ENCODE results near the gene FLRT2. TPM values are rescaled to one million over a fixed set of nuclear protein-coding genes. Genes with fewer than 3 reads are reported as not detected.

The FLRT2 gene
- total and polyA plus RNA-seq, 3 donors from 2014 or later: 20.1 to 134 (median 34.4) TPM

GRCh38 chr14:85580536-85581140, 50.7 kb downstream of the FLRT2 start:
- peaks cover 12% of the 10 kb centered on the region for H3K4me1 ChIP-seq
- H3K36me3 ChIP-seq (ENCODE audit: low read depth, missing control alignments): no peaks in the 10 kb centered on the region
- H3K27me3 ChIP-seq: no peaks in the 10 kb centered on the region
- no peak overlapping the region for H3K4me3 ChIP-seq
- H3K9me3 ChIP-seq: no peaks in the 10 kb centered on the region
- no peak overlapping the region for H3K27ac ChIP-seq
- DNase-seq: no peak
- intact Hi-C loops (cut with DNase I; ENCODE audit: low total_unique reads): no loop called here
- 68 to 73% methylated on average over 8 of the region's 8 CpGs for WGBS, 2 donors
- TF ChIP-seq POLR2A (IDR thresholded peaks at IDR 0.05) (no peak), CTCF (IDR thresholded peaks at IDR 0.05) (no peak)

- 62 to 68% methylated on average over 1 of the region's 1 CpG for WGBS, 2 donors
- no peak for DNase-seq
- Histone ChIP-seq H3K4me1 (peaks cover 9% of the 10 kb centered on the region), H3K9me3 (no peaks in the 10 kb centered on the region), H3K4me3 (no peak overlapping the region), H3K27me3 (no peaks in the 10 kb centered on the region), H3K36me3 (ENCODE audit: low read depth, missing control alignments) (no peaks in the 10 kb centered on the region), H3K27ac (no peak overlapping the region)
- no peak for TF ChIP-seq CTCF (IDR thresholded peaks at IDR 0.05)
- no peak for TF ChIP-seq POLR2A (IDR thresholded peaks at IDR 0.05)
- intact Hi-C loops (cut with DNase I; ENCODE audit: low total_unique reads): no loop called here
Measured at GRCh38 chr14:85581691-85582090, 51.7 kb downstream of the FLRT2 start.

- intact Hi-C loops (cut with DNase I; ENCODE audit: low total_unique reads): no loop called here
- DNase-seq: no peak
- 46 to 61% methylated on average over 5 of the region's 5 CpGs for WGBS, 2 donors
Measured at GRCh38 chr14:85583380-85583779, 53.4 kb downstream of the FLRT2 start.

GRCh38 chr14:85584481-85584880, 54.5 kb downstream of the FLRT2 start:
- Histone ChIP-seq H3K4me3 (no peak overlapping the region), H3K27me3 (no peaks in the 10 kb centered on the region), H3K4me1 (peaks cover 9% of the 10 kb centered on the region), H3K27ac (no peak overlapping the region), H3K36me3 (ENCODE audit: low read depth, missing control alignments) (no peaks in the 10 kb centered on the region), H3K9me3 (no peaks in the 10 kb centered on the region)
- intact Hi-C loops (cut with DNase I; ENCODE audit: low total_unique reads): no loop called here
- TF ChIP-seq POLR2A (IDR thresholded peaks at IDR 0.05) (no peak), CTCF (IDR thresholded peaks at IDR 0.05) (no peak)
- WGBS, 2 donors: 67 to 79% methylated on average over 6 of the region's 6 CpGs
- no peak for DNase-seq

More at GRCh38 chr14:85583380-85583779, 53.4 kb downstream of the FLRT2 start:
- Histone ChIP-seq H3K27me3 (no peaks in the 10 kb centered on the region), H3K36me3 (ENCODE audit: low read depth, missing control alignments) (no peaks in the 10 kb centered on the region), H3K27ac (no peak overlapping the region), H3K4me3 (no peak overlapping the region), H3K4me1 (peaks cover 9% of the 10 kb centered on the region), H3K9me3 (no peaks in the 10 kb centered on the region)
- TF ChIP-seq CTCF (IDR thresholded peaks at IDR 0.05) (no peak), POLR2A (IDR thresholded peaks at IDR 0.05) (no peak)

- DNase-seq: no peak
- intact Hi-C loops (cut with DNase I; ENCODE audit: low total_unique reads): no loop called here
- WGBS, 2 donors: 60 to 66% methylated on average over 6 of the region's 6 CpGs
- Histone ChIP-seq H3K4me1 (peaks cover 9% of the 10 kb centered on the region), H3K27me3 (no peaks in the 10 kb centered on the region), H3K9me3 (no peaks in the 10 kb centered on the region), H3K36me3 (ENCODE audit: low read depth, missing control alignments) (no peaks in the 10 kb centered on the region), H3K27ac (peak overlapping the region in 1 of 2 donors; percentile 28), H3K4me3 (no peak overlapping the region)
- TF ChIP-seq CTCF (IDR thresholded peaks at IDR 0.05) (no peak), POLR2A (IDR thresholded peaks at IDR 0.05) (no peak)
Measured at GRCh38 chr14:85587151-85587711, 57.3 kb downstream of the FLRT2 start.
